Measurements from ENCODE around the gene TH. TPM values are rescaled to one million over a fixed set of nuclear protein-coding genes. Genes with fewer than 3 reads are reported as not detected.

Gene TH
- total and polyA plus RNA-seq, 2 of the 4 experiments (the other 2 are of a cell fraction) = 0.10 TPM; not detected in 1

DNA sequence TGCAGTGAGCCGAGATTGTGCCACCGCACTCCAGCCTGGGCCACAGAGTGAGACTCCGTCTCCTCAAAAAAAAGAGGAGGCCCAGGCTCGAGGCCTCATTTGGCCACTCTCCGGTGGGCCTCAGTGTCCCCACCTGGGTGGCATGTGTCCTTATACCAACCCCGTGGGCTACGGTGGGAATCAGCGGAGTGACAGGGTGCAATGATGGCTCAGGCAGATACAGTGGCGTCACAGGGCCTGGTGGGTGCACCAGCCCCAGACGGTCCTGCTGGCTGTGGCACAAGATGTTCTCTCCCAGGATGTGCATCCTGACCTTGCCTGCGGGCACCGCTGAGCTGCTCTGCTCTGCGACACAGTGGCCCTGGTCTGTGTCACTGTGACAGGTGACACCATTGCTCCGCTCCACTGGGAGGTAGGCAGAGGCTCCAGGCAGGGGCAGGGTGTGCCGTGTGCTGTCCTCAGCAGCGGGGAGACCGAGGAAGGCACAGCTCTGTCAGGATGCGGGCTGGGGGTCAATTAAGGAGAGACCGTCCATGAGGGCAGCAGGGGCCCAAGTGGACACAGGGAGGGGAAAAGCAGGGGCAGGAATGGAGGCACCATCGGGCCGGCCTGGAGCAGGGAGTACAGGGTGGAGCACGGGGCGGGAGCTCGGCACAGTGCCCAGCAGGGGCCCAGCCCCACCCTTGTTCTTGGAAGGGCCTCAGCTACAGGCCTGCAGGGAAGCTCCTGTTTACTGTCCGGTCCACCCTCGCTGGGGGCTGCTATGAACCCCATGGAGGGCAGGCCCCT lies 21.7 kb upstream of the TH start (continued):
- TF ChIP-seq, protein P1, sequence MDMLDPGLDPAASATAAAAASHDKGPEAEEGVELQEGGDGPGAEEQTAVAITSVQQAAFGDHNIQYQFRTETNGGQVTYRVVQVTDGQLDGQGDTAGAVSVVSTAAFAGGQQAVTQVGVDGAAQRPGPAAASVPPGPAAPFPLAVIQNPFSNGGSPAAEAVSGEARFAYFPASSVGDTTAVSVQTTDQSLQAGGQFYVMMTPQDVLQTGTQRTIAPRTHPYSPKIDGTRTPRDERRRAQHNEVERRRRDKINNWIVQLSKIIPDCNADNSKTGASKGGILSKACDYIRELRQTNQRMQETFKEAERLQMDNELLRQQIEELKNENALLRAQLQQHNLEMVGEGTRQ (IDR thresholded peaks at IDR 0.05; ENCODE audit: low read depth, low read length) = no peak

DNA sequence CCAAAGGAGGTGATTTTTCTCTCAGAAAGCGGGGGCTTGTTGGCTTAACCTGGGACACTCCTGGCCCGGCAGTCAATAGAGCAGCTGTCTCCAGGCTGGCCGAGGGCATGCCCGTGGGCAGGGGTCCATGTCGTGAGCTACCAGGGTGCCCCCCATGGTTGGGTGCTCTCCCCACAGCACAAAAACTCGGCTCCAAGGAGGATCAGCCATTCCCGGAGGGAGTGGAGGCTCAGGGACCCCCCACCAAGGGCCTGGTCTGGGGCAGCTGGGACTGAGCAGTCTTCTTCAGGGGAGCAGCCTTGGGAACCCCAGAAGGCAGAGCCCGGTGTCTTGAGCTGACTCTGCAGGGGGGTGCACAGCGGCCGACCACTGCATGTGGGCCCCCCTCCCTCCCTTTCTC lies 20.8 kb upstream of the TH start:
- H4K91ac ChIP-seq (ENCODE audit: insufficient read depth, low read depth, low read length) = no peak overlapping the region
- ChIA-PET CTCF (no interaction called here), POLR2A (ENCODE audit: unreplicated experiment) (no interaction called here)
- H3K18ac ChIP-seq (ENCODE audit: low read depth, low read length) = no peak overlapping the region
- DNase-seq (no peak), ATAC-seq (ENCODE audit: low read depth) (no peak)
- H2AK5ac ChIP-seq (ENCODE audit: low read depth, low read length) = no peak overlapping the region
- dilution Hi-C loops (cut with HindIII; ENCODE audit: low sequenced_read_pairs, unreplicated experiment) = no loop called here
- H2BK5ac ChIP-seq (ENCODE audit: low read depth, low read length, poor library complexity, severe bottlenecking) = no peak overlapping the region
- no peak overlapping the region for H3K4me2 ChIP-seq (ENCODE audit: low read depth, low read length)
- H2BK20ac ChIP-seq (ENCODE audit: low read depth, low read length) = no peak overlapping the region
- no peak overlapping the region for H3K27ac ChIP-seq (ENCODE audit: insufficient read depth, low read length)
- peaks cover 3% of the 10 kb centered on the region; the same call in 1 of the 2 replicates for H3K9me1 ChIP-seq (ENCODE audit: insufficient read depth, low read length)
- no peak overlapping the region for H3K4me3 ChIP-seq (ENCODE audit: insufficient read depth, low read depth, low read length)
- no peaks in the 10 kb centered on the region for H3K36me3 ChIP-seq (ENCODE audit: control insufficient read depth, insufficient read depth, low read length)
- H4K8ac ChIP-seq (ENCODE audit: low read depth in 2 of 2, low read length in 2 of 2) = no peak overlapping the region
- no peak for TF ChIP-seq RCOR1 (IDR thresholded peaks at IDR 0.05; ENCODE audit: insufficient replicate concordance, low read length)
- no peak for TF ChIP-seq MAZ (IDR thresholded peaks at IDR 0.05; ENCODE audit: borderline replicate concordance, low read depth, low read length)
- TF ChIP-seq FOS (IDR thresholded peaks at IDR 0.05; ENCODE audit: low read depth, low read length) = no peak
- TF ChIP-seq MXI1 (IDR thresholded peaks at IDR 0.05; ENCODE audit: borderline replicate concordance, low read depth, low read length) = no peak
- no peak for TF ChIP-seq MAFK (IDR thresholded peaks at IDR 0.05; ENCODE audit: low read depth, low read length)
- TF ChIP-seq RAD21 (IDR thresholded peaks at IDR 0.05; ENCODE audit: low read length) = no peak
- H4K5ac ChIP-seq (ENCODE audit: low read depth, low read length) = no peak overlapping the region
- H3K27me3 ChIP-seq (ENCODE audit: control insufficient read depth, insufficient read depth, low read length) = peaks cover 36% of the 10 kb centered on the region
- 18% methylated on average over 2 of the region's 10 CpGs; no CpG with 5 or more reads in 1 of the 2 experiments for WGBS, 2 experiments (ENCODE audit: extremely low coverage in 2 of 2, insufficient read length in 1 of 2)
- H3K23ac ChIP-seq (ENCODE audit: low read depth, low read length) = no peak overlapping the region
- no peak overlapping the region for H2BK15ac ChIP-seq (ENCODE audit: low read depth, low read length)
- no peak overlapping the region for H2AFZ ChIP-seq (replicated peaks; ENCODE audit: low read length, poor library complexity)
- in situ Hi-C loops (cut with MboI; ENCODE audit: low sequenced_read_pairs) = loop anchor here (25.0 kb wide), 1 partner anchor 695 kb away; the partner anchor contains the start of gene CDKN1C
- no peaks in the 10 kb centered on the region for H3K4me1 ChIP-seq (ENCODE audit: control insufficient read depth, insufficient read depth, low read length)
- no TSS peak for BruUV-seq (replicated peaks)
- H2AK9ac ChIP-seq (replicated peaks; ENCODE audit: low read depth, low read length, poor library complexity) = no peak overlapping the region
- H3K9ac ChIP-seq (ENCODE audit: low read depth, low read length) = no peak overlapping the region
- intact Hi-C loops (cut with micrococcal nuclease) = loop anchor here (10.0 kb wide), 1 partner anchor 702 kb away; no protein-coding TSS in a partner anchor
- no peak overlapping the region for H3K56ac ChIP-seq (ENCODE audit: extremely low read depth, insufficient read depth, low read length)
- H2BK120ac ChIP-seq (ENCODE audit: low read depth, low read length) = no peak overlapping the region
- H3K4ac ChIP-seq (ENCODE audit: low read depth, low read length) = no peak overlapping the region
- H4K20me1 ChIP-seq (ENCODE audit: insufficient read depth, low read length) = 0 out of 2 replicates have a peak, but pooled peaks cover 3% of the 10 kb centered on the region
- no peaks in the 10 kb centered on the region for H3K9me3 ChIP-seq (ENCODE audit: control insufficient read depth, insufficient read depth, low read length)
- H3K79me1 ChIP-seq (ENCODE audit: low read depth in 1 of 2, low read length in 2 of 2) = no peaks in the 10 kb centered on the region
- H3K14ac ChIP-seq (replicated peaks; ENCODE audit: low read depth, low read length) = no peak overlapping the region
